HG03175 (cell line): Measurements from ENCODE around the gene MYBL2.
"Not testable (repeated sequence)": the region's sequence is repeated elsewhere in the genome, so short reads cannot be mapped to it uniquely, and the experiment has no call there.

Source experiments
- ATAC-seq: cut with Tn5 transposase; IDR thresholded peaks from one replicate; pipeline ENCODE4 v1.9.1; 2021; ENCODE audit warnings: mild to moderate bottlenecking, moderate library complexity; ENCODE audit not compliant: unreplicated experiment

The MYBL2 gene

GRCh38 chr20:43749734-43750294 is 82.9 kb downstream of the MYBL2 start:
- no peak for ATAC-seq

- ATAC-seq, result no peak
Measured at GRCh38 chr20:43750774-43751166, 83.9 kb downstream of the MYBL2 start.

- peak; percentile 74 for ATAC-seq
Measured at GRCh38 chr20:43751167-43752050, 84.5 kb downstream of the MYBL2 start.

GRCh38 chr20:43752051-43752360 is 85.1 kb downstream of the MYBL2 start:
- no peak for ATAC-seq

- ATAC-seq, result peak; percentile 59
Measured at GRCh38 chr20:43752561-43753301, 85.8 kb downstream of the MYBL2 start.

GRCh38 chr20:43755390-43755789 is 88.5 kb downstream of the MYBL2 start:
- ATAC-seq, result no peak

- no peak for ATAC-seq
Measured at GRCh38 chr20:43755851-43756250, 88.9 kb downstream of the MYBL2 start.

- not testable (repeated sequence) for ATAC-seq
Measured at GRCh38 chr20:43757888-43758287, 91.0 kb downstream of the MYBL2 start.

GRCh38 chr20:43761386-43762340 is 94.7 kb downstream of the MYBL2 start:
- no peak for ATAC-seq

GRCh38 chr20:43762911-43763310 is 96.0 kb downstream of the MYBL2 start:
- ATAC-seq, result no peak

- no peak for ATAC-seq
Measured at GRCh38 chr20:43765916-43766315, 99.0 kb downstream of the MYBL2 start.
